Thyroid gland (tissue), 4 donors: ENCODE data around the gene CACHD1.

Source experiments
- CTCF ChIP-seq, 6 experiments: fragments of 200-600 bp in 3 of 6; fragments of 450-650 bp in 3 of 6; sonication (generic) in 3 of 6; IDR thresholded peaks; one replicate each; pipeline ENCODE4 v1.5.1; 2016 to 2019; ENCODE audit warnings: antibody characterized with exemption in 6 of 6, mild to moderate bottlenecking in 2 of 6, inconsistent platforms in 1 of 6, moderate library complexity in 1 of 6
- POLR2A ChIP-seq, 2 donors: fragments of 450-650 bp; IDR thresholded peaks; one replicate each; pipeline ENCODE4 v1.6.1; 2017; ENCODE audit warnings: antibody characterized with exemption in 2 of 2, mild to moderate bottlenecking in 2 of 2, moderate library complexity in 1 of 2

DNA sequence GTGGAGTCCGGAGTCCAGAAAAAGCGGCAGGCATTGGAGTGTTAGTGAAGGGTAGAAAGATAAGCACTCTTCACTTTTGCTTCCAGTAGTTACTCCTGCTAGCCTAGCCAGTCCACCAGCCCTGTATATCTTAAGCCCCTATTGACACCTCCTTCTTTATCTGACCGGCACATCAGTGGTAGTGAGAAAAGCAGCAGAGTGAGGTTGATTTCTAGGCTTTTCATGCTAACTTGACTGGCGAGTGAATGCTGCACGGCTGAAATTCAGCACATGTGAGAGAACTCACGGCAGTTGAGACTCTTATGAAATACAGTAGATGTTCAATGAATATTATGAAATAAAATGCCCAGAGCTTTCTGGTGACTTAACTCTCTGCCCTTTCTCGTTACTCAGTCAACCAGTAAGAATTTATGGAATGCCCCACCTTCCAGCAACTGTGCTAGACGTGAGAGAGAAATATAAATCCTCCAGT lies 128.2 kb downstream of the CACHD1 start:
- TF ChIP-seq POLR2A (IDR thresholded peaks at IDR 0.05) (no peak), CTCF (IDR thresholded peaks at IDR 0.05) (no peak)
